Measurements from ENCODE around the gene ADK.

Gene ADK

DNA sequence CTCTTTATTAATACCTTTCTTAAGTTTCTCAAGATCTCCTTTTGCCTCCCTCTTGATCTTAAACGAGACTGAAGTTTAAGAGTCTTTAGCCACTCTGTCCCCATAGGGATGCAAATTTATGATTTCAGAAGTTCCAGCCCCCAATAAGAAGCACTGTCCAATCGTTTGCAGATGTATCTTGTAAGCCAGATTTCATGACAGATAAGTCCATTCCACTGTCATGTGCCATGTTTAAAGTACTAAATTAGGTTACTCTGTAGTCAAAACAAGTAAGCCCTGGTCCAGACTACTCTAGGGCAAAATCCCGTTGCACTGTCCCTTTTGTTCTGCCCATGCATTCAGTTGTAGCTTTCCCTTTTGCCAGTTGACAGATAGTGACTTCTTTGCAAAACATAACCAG is 518.2 kb downstream of the ADK start:
- Mint-ChIP-seq H3K27ac (no peak overlapping the region), H3K9me3 (peaks cover 2% of the 10 kb centered on the region), H3K27me3 (no peaks in the 10 kb centered on the region), H3K4me1 (no peaks in the 10 kb centered on the region), H3K4me3 (no peak overlapping the region), H3K36me3 (peaks cover 26% of the 10 kb centered on the region)

DNA sequence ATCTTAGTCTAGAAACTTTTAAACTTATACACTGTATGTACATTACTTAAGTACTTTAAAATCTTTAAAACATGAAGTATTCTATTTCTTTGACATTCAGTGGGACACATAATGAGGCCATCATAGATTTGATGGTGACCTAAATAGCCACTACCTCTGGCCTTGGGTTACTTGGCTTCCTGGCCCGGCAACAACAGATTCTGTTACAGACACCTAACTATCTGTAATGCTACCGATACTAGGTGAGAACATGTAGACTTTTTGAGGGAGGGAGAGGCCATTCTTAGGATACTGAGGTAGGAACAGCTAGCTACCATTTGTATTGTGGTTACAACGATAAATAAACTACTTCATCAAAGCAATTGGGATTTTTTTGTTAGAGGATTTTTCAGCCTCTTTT is 520.7 kb downstream of the ADK start:
- Mint-ChIP-seq H3K36me3 (peaks cover 34% of the 10 kb centered on the region), H3K27me3 (no peaks in the 10 kb centered on the region), H3K4me1 (no peaks in the 10 kb centered on the region), H3K9me3 (no peaks in the 10 kb centered on the region), H3K27ac (no peak overlapping the region), H3K4me3 (no peak overlapping the region)

DNA sequence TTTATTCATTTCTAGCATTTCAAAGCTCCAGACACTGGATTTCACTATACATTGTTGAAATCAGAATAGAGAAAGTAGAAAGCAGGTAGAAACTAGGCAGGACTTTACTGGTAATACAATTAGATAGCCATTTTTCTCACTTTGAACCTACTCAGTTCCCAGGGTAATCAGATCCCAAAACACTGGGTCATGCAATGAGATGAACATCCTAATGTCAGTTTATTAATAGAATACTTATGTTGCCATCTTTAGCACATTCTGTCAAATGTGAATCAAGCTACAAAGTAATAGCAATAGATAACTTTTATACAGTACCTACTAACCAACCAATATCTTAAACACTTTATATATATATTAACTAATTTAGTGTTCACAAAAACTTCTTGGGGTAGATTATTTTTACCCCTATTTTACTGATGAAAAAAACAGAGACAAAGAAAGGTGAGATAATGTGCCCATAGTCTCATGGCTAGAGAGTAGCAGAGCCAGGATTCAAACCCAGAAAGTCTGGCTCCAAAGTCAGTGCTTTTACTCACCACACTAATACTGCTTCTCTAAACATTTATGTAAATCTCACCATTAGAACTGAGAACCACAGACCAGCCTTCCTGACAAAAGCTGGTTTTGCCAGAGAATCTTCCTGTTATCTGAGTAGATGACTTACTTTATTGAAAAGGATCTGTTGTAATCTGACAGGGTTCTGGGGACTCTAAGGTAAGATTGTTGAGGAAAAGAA is 521.6 kb downstream of the ADK start:
- H3K9me3 Mint-ChIP-seq, result no peaks in the 10 kb centered on the region
- no peaks in the 10 kb centered on the region for H3K27me3 Mint-ChIP-seq
- H3K4me3 Mint-ChIP-seq, result no peak overlapping the region
- no peaks in the 10 kb centered on the region for H3K4me1 Mint-ChIP-seq
- H3K27ac Mint-ChIP-seq, result no peak overlapping the region
- peaks cover 37% of the 10 kb centered on the region for H3K36me3 Mint-ChIP-seq

DNA sequence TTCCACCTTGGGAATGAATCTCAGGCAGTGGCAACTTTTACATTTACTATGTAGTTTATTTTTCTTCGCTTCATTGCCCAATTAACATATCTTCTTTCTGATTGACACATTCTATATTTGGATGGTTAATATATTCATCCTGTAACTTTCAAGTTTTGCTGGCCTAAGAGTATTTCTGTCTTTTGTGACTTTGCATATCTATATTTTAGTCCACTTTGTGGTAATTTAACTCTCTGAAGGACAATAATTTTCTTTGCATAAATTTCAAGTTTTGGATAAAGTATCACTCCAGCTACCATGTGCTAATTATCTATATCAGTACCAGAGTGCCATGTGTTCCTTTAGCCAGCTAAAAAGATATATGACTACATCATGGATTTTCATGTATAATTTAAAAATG is 523.9 kb downstream of the ADK start:
- no peaks in the 10 kb centered on the region for H3K27me3 Mint-ChIP-seq
- peaks cover 43% of the 10 kb centered on the region for H3K36me3 Mint-ChIP-seq
- no peaks in the 10 kb centered on the region for H3K9me3 Mint-ChIP-seq
- no peak overlapping the region for H3K4me3 Mint-ChIP-seq
- no peak overlapping the region for H3K27ac Mint-ChIP-seq
- no peaks in the 10 kb centered on the region for H3K4me1 Mint-ChIP-seq

DNA sequence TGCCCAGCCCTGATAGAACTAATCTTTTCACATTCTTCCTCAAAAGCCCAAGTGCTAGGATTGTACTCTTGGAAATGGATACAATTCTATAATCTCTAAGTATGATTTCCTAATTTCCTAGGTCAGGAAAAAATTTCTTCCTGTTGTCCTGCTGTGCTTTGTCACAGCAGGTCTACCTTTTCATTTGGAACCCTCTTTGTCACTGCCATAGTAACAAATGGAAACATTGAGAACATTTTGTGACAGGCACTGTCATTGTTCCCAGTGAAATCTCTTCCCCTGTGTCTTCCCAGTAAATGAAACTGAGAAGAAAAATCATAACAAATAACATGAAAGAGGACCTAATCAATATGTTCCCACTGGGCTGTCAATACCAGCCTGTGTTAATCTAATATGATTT is 524.5 kb downstream of the ADK start:
- H3K27me3 Mint-ChIP-seq, result no peaks in the 10 kb centered on the region
- no peaks in the 10 kb centered on the region for H3K9me3 Mint-ChIP-seq
- H3K36me3 Mint-ChIP-seq, result peaks cover 41% of the 10 kb centered on the region
- no peak overlapping the region for H3K27ac Mint-ChIP-seq
- H3K4me3 Mint-ChIP-seq, result no peak overlapping the region
- no peaks in the 10 kb centered on the region for H3K4me1 Mint-ChIP-seq

DNA sequence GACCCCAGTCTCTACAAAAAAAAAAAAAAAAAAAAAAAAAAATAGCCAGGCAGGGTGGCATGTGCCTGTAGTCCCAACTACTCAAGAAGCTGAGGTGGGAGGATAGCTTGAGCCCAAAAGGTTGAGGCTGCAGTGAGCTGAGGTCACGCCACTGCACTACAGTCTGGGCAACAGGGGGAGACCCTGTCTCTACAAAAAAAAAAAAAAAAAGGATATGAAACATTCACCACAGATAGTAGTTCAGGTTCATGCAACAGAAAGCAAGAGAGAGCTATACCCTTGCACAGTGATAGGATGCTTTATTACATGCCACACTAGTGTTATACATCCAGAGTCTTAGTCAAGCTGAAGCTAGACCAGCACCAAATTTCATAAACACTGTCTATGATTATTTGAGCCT is 526.9 kb downstream of the ADK start:
- Mint-ChIP-seq H3K27ac (no peak overlapping the region), H3K4me1 (peaks cover 17% of the 10 kb centered on the region), H3K36me3 (peaks cover 32% of the 10 kb centered on the region), H3K9me3 (no peaks in the 10 kb centered on the region), H3K4me3 (no peak overlapping the region), H3K27me3 (no peaks in the 10 kb centered on the region)

DNA sequence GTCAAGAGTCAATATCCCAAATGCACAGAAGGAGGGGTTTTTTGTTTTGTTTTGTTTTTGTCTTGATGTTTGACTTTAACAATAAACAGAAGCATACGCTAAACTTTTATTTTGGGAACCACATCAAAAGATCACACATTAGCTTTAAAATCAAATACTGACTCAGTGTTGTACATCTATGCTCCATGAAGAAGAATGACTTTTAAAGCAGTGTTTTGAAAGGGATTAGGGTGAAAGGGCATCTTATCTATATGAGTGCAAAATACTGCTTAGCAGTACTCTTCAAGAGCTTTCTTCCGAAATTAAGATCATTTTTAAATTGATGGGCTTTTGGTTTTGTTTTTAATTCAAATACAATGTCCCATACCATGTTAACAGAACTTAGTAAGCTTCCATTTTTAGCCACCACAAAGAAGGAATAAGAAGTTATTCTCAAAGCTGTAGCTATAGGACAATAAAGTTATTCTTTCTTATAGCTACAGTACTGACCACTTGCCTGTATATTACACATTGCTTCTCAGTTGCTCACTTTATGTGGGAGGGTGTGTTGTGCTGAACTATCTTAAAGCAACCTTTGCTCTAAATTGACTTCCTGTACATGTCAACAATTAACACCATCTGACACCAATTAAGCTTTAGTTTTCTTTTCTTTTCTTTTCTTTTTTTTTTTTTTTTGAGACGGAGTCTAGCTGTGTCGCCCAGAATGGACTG is 531.1 kb downstream of the ADK start:
- peaks cover 17% of the 10 kb centered on the region for H3K4me1 Mint-ChIP-seq
- H3K4me3 Mint-ChIP-seq, result no peak overlapping the region
- no peaks in the 10 kb centered on the region for H3K27me3 Mint-ChIP-seq
- H3K27ac Mint-ChIP-seq, result no peak overlapping the region
- H3K36me3 Mint-ChIP-seq, result peaks cover 23% of the 10 kb centered on the region
- no peaks in the 10 kb centered on the region for H3K9me3 Mint-ChIP-seq

DNA sequence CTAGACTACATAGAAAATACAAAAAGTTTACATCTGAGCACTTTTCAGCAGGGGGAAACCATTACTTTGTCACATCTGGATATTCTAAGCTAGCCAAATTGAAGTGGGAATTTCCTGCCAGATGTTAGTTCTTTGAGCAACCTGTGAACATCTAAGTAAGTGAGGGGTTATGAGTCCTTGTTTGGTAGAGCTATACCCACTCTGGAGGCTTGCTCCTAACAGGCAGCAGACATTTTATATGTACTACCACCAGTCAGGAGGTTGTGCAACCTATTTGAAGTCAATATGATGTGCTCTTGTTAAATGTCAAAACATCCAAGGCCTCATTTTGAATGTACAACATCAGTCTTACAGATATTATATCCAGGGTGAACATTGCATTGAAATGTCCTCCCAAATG is 532.0 kb downstream of the ADK start:
- H3K36me3 Mint-ChIP-seq, result peaks cover 26% of the 10 kb centered on the region
- no peaks in the 10 kb centered on the region for H3K27me3 Mint-ChIP-seq
- H3K27ac Mint-ChIP-seq, result no peak overlapping the region
- peaks cover 17% of the 10 kb centered on the region for H3K4me1 Mint-ChIP-seq
- no peaks in the 10 kb centered on the region for H3K9me3 Mint-ChIP-seq
- no peak overlapping the region for H3K4me3 Mint-ChIP-seq

DNA sequence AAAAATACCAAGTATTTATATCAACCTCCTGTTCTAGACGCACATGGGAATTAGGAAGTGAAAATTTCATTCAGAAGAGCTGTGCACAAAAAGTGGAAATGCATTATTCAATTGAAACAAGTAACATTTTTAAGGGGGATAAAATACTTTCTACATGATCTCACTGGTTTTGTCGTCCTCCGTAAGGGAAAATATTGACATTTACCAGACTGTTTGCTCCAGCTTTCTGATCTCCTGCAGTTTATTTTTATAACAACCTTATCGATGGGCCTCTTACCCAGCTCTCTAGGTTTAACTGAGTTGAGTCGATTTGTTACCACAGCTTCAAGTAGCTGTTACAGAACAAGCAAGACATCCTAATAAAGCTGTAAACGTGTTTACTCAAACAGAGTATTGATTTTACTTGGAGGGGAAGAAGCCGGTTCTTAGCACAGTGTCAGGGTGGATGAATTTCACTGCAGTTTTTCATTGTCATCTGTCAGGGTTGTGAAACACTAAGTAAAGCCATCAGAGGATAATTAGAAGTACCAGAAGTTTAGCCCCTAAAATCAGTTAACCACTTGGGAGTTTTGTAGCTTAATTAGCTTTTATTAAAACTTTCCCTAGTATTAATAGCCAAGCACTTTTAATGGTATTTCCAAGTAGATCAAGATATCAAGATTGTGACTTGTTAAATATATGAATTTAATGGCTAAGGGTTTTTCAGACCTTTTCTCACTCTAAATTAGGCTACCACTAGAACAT is 532.8 kb downstream of the ADK start:
- Mint-ChIP-seq H3K4me3 (no peak overlapping the region), H3K9me3 (no peaks in the 10 kb centered on the region), H3K27ac (no peak overlapping the region), H3K4me1 (peaks cover 17% of the 10 kb centered on the region), H3K36me3 (peaks cover 23% of the 10 kb centered on the region), H3K27me3 (no peaks in the 10 kb centered on the region)

DNA sequence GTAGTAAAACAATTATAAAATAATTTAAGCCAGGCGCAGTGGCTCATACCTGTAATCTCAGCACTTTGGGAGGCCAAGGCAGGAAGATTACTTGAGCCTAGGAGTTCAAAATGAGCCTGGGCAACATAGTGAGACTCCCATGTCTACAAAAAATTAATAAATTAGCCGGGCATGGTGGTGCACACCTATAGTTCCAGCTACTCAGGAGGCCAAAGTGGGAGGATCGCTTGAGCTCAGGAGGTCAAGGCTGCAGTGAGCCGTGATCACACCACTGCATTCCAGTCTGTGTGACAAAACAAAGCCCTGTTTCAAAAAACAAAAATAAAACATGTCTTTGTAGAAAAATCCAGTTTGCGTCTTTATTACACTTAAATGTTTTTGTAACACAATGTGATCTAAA is 533.4 kb downstream of the ADK start:
- H3K27ac Mint-ChIP-seq, result no peak overlapping the region
- H3K36me3 Mint-ChIP-seq, result peaks cover 23% of the 10 kb centered on the region
- no peaks in the 10 kb centered on the region for H3K27me3 Mint-ChIP-seq
- no peak overlapping the region for H3K4me3 Mint-ChIP-seq
- H3K9me3 Mint-ChIP-seq, result no peaks in the 10 kb centered on the region
- H3K4me1 Mint-ChIP-seq, result peaks cover 17% of the 10 kb centered on the region

DNA sequence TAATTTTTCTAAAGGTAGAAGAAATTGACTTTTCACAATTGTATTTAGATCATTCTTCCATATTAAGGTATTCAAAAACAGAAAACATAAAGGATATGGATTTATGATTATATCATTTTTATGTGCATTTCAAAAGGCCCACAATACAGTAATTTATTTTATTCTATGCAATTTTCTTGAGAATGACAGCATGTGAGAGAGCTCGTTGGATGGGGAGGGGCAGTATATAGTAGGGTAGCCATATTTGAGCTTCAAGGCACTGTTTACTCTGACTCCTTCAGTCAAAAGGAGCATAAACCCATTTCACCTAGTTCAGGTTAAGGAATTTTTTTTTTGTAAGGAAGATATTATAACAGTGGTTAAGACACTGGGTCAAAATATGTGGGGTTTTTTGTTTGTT is 534.5 kb downstream of the ADK start:
- H3K9me3 Mint-ChIP-seq, result no peaks in the 10 kb centered on the region
- H3K4me1 Mint-ChIP-seq, result peaks cover 17% of the 10 kb centered on the region
- H3K4me3 Mint-ChIP-seq, result no peak overlapping the region
- no peaks in the 10 kb centered on the region for H3K27me3 Mint-ChIP-seq
- H3K27ac Mint-ChIP-seq, result no peak overlapping the region
- H3K36me3 Mint-ChIP-seq, result peaks cover 21% of the 10 kb centered on the region

DNA sequence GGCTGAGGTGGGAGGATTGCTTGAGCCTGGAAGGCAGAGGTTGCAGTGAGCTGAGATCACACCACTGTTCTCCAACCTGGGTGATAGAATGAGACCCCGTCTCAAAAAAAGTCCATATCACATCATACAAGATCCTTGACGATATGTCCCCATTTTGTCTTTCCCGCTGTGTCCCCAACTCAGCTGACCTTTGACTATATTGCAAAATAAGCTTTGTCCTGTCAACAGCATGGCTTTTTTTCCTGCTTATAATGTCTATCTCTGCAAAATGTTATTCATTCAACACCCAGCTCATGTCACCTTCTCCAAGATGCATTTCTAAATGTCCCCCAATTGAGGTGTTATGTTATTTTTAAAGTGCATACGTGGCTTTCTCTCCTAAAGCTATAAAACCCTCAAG is 539.4 kb downstream of the ADK start:
- peaks cover 16% of the 10 kb centered on the region for H3K36me3 Mint-ChIP-seq
- no peak overlapping the region for H3K4me3 Mint-ChIP-seq
- no peaks in the 10 kb centered on the region for H3K9me3 Mint-ChIP-seq
- H3K27me3 Mint-ChIP-seq, result no peaks in the 10 kb centered on the region
- no peaks in the 10 kb centered on the region for H3K4me1 Mint-ChIP-seq
- no peak overlapping the region for H3K27ac Mint-ChIP-seq

DNA sequence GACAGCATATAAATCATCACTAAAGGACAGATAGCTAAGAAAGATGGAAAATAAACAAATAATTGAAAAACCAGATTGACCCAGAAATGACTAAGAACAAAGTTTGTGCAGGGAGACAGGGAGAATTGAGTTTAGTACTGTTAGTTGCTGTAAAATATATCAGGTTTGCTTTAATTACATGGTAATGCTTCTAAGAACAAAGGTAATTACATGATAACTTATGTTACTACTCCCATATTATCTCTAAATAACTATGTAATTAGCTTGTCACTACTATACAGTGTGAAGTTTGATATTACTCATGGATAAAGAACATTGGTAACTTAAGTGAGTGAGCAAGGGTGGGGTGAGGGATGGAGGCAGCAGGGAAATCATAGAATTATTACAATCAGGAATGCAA is 540.1 kb downstream of the ADK start:
- H3K9me3 Mint-ChIP-seq, result no peaks in the 10 kb centered on the region

DNA sequence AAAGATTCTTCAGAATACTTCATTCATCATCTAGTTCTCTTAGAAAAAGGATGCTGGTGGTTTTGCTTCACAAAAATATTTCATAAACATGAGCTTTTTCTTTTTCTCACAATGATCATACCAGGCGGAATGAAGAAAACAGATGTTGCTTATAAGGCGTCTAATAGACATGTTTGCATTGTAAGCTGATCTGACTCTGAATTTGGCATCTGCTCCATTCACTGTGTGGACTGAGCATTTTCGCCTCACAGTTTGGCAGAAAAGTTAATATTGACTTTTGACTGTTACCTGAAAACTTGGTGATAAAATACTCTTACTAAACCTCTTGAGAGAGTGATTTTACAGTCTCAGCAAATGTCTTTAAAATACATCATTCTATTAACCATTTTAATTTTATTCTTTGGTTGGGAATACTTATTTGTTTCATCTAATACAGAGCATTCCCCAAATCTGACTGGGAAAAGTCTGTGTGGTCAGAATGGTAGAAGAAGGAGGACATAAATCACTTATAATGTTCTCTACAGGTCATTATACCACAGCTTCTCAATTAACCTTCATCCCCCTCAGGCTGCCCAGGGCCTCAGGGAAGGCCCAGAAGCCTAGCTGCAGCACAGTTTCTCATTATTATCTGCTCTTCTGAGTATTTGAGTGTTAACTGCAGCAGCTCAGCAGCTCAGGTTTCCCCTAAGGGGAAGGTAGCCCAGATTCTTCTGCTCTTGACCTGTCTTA is 553.8 kb downstream of the ADK start:
- no peaks in the 10 kb centered on the region for H3K9me3 Mint-ChIP-seq
- H3K36me3 Mint-ChIP-seq, result peaks cover 27% of the 10 kb centered on the region
- H3K27ac Mint-ChIP-seq, result no peak overlapping the region
- H3K4me1 Mint-ChIP-seq, result no peaks in the 10 kb centered on the region
- no peaks in the 10 kb centered on the region for H3K27me3 Mint-ChIP-seq
- H3K4me3 Mint-ChIP-seq, result no peak overlapping the region

More for the DNA sequence above, 540.1 kb downstream of the ADK start:
- no peak overlapping the region for H3K4me3 Mint-ChIP-seq
- no peaks in the 10 kb centered on the region for H3K4me1 Mint-ChIP-seq
- H3K36me3 Mint-ChIP-seq, result peaks cover 13% of the 10 kb centered on the region
- no peak overlapping the region for H3K27ac Mint-ChIP-seq
- H3K27me3 Mint-ChIP-seq, result no peaks in the 10 kb centered on the region

DNA sequence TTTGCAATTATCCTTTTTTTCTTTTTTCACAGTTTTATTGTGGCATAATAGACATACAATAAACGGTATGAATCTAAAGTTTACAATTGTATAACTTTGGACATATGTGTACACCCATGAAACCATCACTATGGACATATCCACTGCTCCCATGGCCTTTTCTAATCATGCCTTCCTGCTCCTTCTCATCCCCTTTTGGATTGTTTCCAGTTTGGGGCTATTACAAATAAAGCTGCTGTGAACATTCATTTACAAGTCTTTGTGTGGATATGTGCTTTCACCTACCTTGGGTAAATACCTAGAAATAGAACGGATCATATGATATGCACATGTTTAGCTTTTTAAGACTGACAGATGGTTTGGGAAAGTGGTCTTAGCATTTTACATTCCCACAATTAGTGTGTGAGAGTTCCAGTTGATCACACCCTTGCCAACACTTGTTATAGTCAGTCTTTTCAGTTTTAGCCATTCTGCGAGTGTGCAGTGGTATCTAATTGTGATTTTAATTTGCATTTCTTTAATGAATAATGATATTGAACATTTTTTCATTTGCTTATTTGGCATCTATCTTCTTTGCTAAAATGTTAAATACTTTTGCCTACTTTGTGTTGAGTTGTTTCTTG is 554.4 kb downstream of the ADK start:
- peaks cover 29% of the 10 kb centered on the region for H3K36me3 Mint-ChIP-seq
- H3K27me3 Mint-ChIP-seq, result no peaks in the 10 kb centered on the region
- H3K4me3 Mint-ChIP-seq, result no peak overlapping the region
- no peak overlapping the region for H3K27ac Mint-ChIP-seq
- H3K4me1 Mint-ChIP-seq, result no peaks in the 10 kb centered on the region
- H3K9me3 Mint-ChIP-seq, result no peaks in the 10 kb centered on the region
